ENCODE data around the gene SNCAIP.

- no peak for TF ChIP-seq POLR2A (IDR thresholded peaks at IDR 0.05; ENCODE audit: low read depth, low read length)
- no peak for TF ChIP-seq TAF1 (IDR thresholded peaks at IDR 0.05; ENCODE audit: low read depth, low read length)
- no peak for TF ChIP-seq POLR2AphosphoS5 (IDR thresholded peaks at IDR 0.05; ENCODE audit: low read depth, low read length)
- TF ChIP-seq PAX5 (IDR thresholded peaks at IDR 0.05; ENCODE audit: insufficient read depth, low read length, severe bottlenecking) = no peak
- no peak for TF ChIP-seq POU2F2 (IDR thresholded peaks at IDR 0.05; ENCODE audit: low read depth, low read length)
- TF ChIP-seq SPI1 (IDR thresholded peaks at IDR 0.05; ENCODE audit: low read depth, low read length) = no peak
Observed at GRCh38 chr5:122478741-122479442, 166.9 kb downstream of the SNCAIP start.
